ENCODE measurements around the gene INTS6. TPM values are rescaled to one million over a fixed set of nuclear protein-coding genes. Genes with fewer than 3 reads are reported as not detected.

The INTS6 gene
- polyA plus RNA-seq, 1 donor (not counting 4 experiments of a cell fraction or from before 2014, with no cell fraction given): 44.2 TPM

DNA sequence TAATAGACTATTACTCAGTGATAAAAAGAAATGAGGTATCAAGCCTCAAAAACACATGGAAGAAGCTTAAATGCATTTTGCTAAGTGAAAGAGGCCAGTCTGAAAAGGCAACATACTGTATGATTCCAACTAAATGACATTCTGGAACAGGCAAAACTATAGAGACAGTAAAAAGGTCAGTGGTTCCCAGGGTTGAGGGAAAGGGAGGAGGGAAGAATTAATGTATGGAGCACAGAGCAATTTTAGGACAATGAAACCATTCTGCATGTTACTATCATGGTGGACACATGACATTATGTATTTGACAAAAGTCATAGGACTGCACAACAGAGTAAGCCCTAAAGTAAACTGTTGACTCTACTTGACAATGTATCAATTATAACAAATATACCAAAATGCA is 119.0 kb downstream of the INTS6 start:
- Histone ChIP-seq H3K27ac (ENCODE audit: control insufficient read depth, insufficient read depth, low read length) (no peak overlapping the region), H3K4me1 (ENCODE audit: control insufficient read depth, extremely low read depth, insufficient read depth, low read length) (no peaks in the 10 kb centered on the region), H3K36me3 (ENCODE audit: control insufficient read depth in 2 of 2, extremely low read depth in 1 of 2, insufficient read depth in 2 of 2, low read length in 2 of 2) (no peaks in the 10 kb centered on the region), H3K9me1 (ENCODE audit: control insufficient read depth, extremely low read depth, insufficient read depth, low read length) (no peaks in the 10 kb centered on the region), H3K4me2 (ENCODE audit: control insufficient read depth, extremely low read depth, insufficient read depth, low read depth, low read length) (no peak overlapping the region), H3K4me3 (ENCODE audit: control insufficient read depth in 2 of 3, extremely low read depth in 1 of 3, insufficient read depth in 2 of 3, low read depth in 1 of 3, low read length in 3 of 3) (no peak overlapping the region), H3K9me3 (ENCODE audit: control insufficient read depth, low read depth, low read length) (no peaks in the 10 kb centered on the region), H3K9ac (ENCODE audit: control insufficient read depth, extremely low read depth, insufficient read depth, low read length) (no peak overlapping the region), H3K27me3 (ENCODE audit: control insufficient read depth, extremely low read depth, insufficient read depth, low read length) (no peaks in the 10 kb centered on the region), H3K79me2 (ENCODE audit: control insufficient read depth, insufficient read depth, low read length) (no peaks in the 10 kb centered on the region), H2AFZ (ENCODE audit: control insufficient read depth, low read length) (no peak overlapping the region), H4K20me1 (ENCODE audit: control insufficient read depth, extremely low read depth, insufficient read depth, low read length) (no peaks in the 10 kb centered on the region)
- DNase-seq (ENCODE audit: low read depth, low spot score): no peak
- FAIRE-seq: no peak
- dilution Hi-C loops (cut with MboI; ENCODE audit: extremely low pct_ligation_motif_present, low sequenced_read_pairs): no loop called here
- TF ChIP-seq, protein P1, sequence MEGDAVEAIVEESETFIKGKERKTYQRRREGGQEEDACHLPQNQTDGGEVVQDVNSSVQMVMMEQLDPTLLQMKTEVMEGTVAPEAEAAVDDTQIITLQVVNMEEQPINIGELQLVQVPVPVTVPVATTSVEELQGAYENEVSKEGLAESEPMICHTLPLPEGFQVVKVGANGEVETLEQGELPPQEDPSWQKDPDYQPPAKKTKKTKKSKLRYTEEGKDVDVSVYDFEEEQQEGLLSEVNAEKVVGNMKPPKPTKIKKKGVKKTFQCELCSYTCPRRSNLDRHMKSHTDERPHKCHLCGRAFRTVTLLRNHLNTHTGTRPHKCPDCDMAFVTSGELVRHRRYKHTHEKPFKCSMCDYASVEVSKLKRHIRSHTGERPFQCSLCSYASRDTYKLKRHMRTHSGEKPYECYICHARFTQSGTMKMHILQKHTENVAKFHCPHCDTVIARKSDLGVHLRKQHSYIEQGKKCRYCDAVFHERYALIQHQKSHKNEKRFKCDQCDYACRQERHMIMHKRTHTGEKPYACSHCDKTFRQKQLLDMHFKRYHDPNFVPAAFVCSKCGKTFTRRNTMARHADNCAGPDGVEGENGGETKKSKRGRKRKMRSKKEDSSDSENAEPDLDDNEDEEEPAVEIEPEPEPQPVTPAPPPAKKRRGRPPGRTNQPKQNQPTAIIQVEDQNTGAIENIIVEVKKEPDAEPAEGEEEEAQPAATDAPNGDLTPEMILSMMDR (optimal IDR thresholded peaks at IDR 0.05 in 1 of 3, IDR thresholded peaks at IDR 0.05 in 1 of 3, conservative IDR thresholded peaks at IDR 0.05 in 1 of 3; ENCODE audit: extremely low read depth in 1 of 3, insufficient read depth in 2 of 3, low read length in 3 of 3): no peak
- TF ChIP-seq EZH2 (IDR thresholded peaks at IDR 0.05; ENCODE audit: low read length): no peak

DNA sequence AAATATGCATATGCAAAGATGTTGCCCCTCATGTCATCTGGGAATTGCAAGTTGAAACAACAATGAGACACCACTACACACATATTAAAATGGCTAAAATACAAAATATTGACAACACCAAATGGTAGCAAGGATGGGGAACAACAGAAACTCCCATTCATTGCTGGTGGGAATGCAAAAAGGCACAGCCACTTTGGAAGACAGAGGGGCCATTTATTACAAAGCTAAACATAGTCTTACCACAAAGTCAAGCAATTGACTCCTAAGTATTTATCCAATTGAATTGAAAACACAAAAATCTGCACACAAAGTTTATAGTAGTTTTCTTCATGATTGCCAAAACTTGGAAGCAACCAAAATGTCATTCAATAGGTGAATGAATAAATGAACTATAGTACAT is 119.4 kb downstream of the INTS6 start:
- DNase-seq (ENCODE audit: low read depth, low spot score): no peak
- FAIRE-seq: no peak
- H3K4me2 ChIP-seq (ENCODE audit: control insufficient read depth, extremely low read depth, insufficient read depth, low read depth, low read length): no peak overlapping the region
- dilution Hi-C loops (cut with MboI; ENCODE audit: extremely low pct_ligation_motif_present, low sequenced_read_pairs): no loop called here
- H3K9me1 ChIP-seq (ENCODE audit: control insufficient read depth, extremely low read depth, insufficient read depth, low read length): no peaks in the 10 kb centered on the region
- TF ChIP-seq, protein P1 (optimal IDR thresholded peaks at IDR 0.05 in 1 of 3, IDR thresholded peaks at IDR 0.05 in 1 of 3, conservative IDR thresholded peaks at IDR 0.05 in 1 of 3; ENCODE audit: extremely low read depth in 1 of 3, insufficient read depth in 2 of 3, low read length in 3 of 3): no peak
- TF ChIP-seq EZH2 (IDR thresholded peaks at IDR 0.05; ENCODE audit: low read length): no peak
- no peaks in the 10 kb centered on the region for H4K20me1 ChIP-seq (ENCODE audit: control insufficient read depth, extremely low read depth, insufficient read depth, low read length)
- H3K27ac ChIP-seq (ENCODE audit: control insufficient read depth, insufficient read depth, low read length): no peak overlapping the region
- H3K4me1 ChIP-seq (ENCODE audit: control insufficient read depth, extremely low read depth, insufficient read depth, low read length): no peaks in the 10 kb centered on the region
- no peak overlapping the region for H3K9ac ChIP-seq (ENCODE audit: control insufficient read depth, extremely low read depth, insufficient read depth, low read length)
- no peaks in the 10 kb centered on the region for H3K79me2 ChIP-seq (ENCODE audit: control insufficient read depth, insufficient read depth, low read length)
- no peaks in the 10 kb centered on the region for H3K36me3 ChIP-seq (ENCODE audit: control insufficient read depth in 2 of 2, extremely low read depth in 1 of 2, insufficient read depth in 2 of 2, low read length in 2 of 2)
- H2AFZ ChIP-seq (ENCODE audit: control insufficient read depth, low read length): no peak overlapping the region
- no peaks in the 10 kb centered on the region for H3K9me3 ChIP-seq (ENCODE audit: control insufficient read depth, low read depth, low read length)
- H3K27me3 ChIP-seq (ENCODE audit: control insufficient read depth, extremely low read depth, insufficient read depth, low read length): no peaks in the 10 kb centered on the region
- no peak overlapping the region for H3K4me3 ChIP-seq (ENCODE audit: control insufficient read depth in 2 of 3, extremely low read depth in 1 of 3, insufficient read depth in 2 of 3, low read depth in 1 of 3, low read length in 3 of 3)

All from keratinocyte (primary cell).